DLD1 (cell line): ENCODE results near the gene RAD51B.

Source experiments
- in situ Hi-C: cut with HindIII; loops from 2 replicates; pipeline ENCODE4 v1.10.0; 2017; ENCODE audit warnings: low sequenced_read_pairs

RAD51B gene

GRCh38 chr14:68392393-68393141 is 573.0 kb downstream of the RAD51B start:
- in situ Hi-C loops, result no loop called here

DNA sequence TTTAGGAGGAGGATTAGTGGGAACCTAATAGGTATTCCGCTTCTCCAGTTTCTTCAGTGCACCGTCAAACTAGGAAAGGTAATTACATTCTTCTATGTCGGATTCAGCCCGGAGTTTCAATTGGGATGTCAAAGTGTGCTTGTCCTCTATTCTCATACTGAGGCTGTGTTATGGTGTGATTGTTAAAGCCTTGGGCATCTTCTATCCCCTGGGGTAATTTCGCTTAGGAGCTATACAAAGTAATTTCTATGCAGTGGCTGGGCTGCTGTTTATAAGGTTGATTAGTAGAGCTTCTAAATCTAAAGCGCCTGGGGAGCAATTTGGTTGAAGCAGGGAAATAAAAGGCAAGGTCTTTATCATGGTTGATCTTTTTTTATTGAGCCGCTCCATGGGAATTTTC is 573.7 kb downstream of the RAD51B start:
- in situ Hi-C loops, result no loop called here

GRCh38 chr14:68394118-68394763 is 574.7 kb downstream of the RAD51B start:
- in situ Hi-C loops, result no loop called here

GRCh38 chr14:68394764-68395143 is 575.2 kb downstream of the RAD51B start:
- in situ Hi-C loops, result no loop called here

DNA sequence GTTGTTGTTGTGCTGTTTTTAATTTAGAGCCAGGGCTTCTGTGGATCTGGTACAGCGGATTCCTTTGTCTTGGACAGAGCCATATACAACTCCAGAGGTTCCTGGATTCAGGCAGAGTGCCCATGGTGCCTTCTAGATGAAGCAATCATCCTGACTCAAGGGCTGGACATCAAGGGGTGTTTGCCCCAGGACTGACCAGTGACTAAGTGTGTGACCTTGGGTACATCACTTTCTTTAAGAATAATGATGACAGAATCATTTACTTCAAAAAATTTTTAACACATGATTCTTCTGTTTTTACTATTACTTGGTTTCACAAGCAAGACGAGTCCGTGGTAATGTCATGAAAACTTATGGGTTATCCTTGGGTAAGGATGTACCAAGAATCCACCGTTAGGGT is 576.0 kb downstream of the RAD51B start:
- in situ Hi-C loops, result no loop called here

GRCh38 chr14:68396461-68396860 is 576.9 kb downstream of the RAD51B start:
- in situ Hi-C loops, result no loop called here

- in situ Hi-C loops, result no loop called here
Observed at GRCh38 chr14:68397371-68397811, 577.8 kb downstream of the RAD51B start.

DNA sequence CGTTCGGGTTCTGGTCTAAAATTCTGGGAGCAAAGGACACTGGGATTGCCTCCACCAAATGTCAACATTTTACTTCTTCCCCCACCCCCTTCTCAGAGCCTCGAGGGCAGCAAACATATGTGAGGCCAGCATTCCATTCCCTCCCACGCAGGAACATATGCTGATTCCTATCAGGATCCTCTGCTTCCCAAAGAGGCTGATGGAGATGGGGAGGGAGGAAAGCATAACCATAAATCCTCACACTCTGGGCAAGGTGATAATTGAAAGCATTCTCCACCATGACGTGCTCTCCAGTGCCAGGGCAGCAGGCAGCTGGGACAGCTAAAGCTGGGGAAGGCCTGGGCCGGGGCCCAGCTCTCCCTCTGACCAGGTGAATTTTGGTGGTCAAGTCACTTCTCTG is 578.2 kb downstream of the RAD51B start:
- in situ Hi-C loops, result no loop called here

GRCh38 chr14:68398370-68398769 is 578.8 kb downstream of the RAD51B start:
- in situ Hi-C loops, result no loop called here

DNA sequence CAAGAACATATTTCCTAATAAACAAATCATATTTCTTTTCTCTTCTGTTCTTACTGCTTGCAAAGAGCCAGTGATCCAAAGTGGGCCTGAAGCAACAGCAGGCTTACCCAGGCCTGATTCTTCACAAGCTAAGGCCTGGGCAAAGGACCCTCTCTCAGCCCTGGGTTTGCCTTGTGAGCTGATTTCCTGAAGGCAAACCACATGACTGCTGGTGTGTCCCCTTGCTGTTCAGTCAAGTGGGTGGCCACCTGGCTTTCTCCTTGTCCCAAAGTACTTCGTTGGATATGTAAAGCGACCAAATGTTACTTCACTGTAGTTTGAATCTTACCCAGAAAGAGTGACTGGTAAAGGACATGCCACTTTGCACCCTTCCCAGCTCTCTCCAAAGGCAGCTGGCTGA is 580.4 kb downstream of the RAD51B start:
- in situ Hi-C loops, result no loop called here

- in situ Hi-C loops, result no loop called here
Observed at GRCh38 chr14:68401317-68401716, 581.7 kb downstream of the RAD51B start.

DNA sequence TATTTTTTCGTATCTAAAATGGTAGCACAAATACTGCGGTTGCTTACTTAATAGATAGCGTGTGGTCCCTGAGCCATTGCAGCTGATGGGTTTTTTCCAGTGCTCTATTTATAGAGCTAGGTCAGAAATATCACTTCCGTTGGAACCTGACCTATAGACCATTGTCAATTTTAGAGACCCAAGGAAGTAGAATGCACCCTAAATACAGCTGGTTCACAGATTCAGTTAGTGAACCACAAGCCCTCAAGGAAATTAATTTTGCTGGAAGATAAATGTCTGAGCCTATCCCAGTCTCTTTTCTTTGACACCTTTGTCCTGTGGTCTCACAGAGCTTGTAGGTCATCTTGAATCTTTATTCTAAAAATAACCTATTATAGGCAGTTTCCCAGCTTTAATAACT is 582.3 kb downstream of the RAD51B start:
- in situ Hi-C loops, result no loop called here

DNA sequence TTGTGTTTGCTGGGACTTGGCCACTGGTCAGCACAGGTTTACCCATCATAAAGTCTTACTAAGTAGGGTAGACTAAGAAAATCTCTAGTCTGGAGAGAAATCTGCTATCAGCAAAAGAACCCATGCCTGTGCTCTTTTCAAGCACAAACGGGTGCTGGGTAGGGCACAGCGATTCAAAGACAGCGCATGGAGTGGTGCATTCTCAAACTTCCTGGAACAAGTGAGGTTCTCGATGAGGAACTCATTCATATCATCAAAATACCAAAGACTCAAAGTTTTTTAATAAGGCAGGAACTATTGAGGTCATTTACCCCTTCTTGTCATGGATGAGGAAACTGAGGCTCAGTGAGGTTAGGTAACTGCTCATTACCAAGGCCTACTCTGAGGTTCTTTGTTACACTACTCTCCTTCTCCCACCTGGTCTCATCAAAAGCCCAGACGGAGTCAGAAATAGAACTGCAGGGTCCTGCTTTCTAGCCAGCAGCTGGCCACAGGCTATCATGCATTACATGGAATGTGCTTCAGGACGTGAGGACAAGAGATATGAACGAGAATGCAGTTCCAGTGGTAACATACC is 583.0 kb downstream of the RAD51B start:
- in situ Hi-C loops, result no loop called here

DNA sequence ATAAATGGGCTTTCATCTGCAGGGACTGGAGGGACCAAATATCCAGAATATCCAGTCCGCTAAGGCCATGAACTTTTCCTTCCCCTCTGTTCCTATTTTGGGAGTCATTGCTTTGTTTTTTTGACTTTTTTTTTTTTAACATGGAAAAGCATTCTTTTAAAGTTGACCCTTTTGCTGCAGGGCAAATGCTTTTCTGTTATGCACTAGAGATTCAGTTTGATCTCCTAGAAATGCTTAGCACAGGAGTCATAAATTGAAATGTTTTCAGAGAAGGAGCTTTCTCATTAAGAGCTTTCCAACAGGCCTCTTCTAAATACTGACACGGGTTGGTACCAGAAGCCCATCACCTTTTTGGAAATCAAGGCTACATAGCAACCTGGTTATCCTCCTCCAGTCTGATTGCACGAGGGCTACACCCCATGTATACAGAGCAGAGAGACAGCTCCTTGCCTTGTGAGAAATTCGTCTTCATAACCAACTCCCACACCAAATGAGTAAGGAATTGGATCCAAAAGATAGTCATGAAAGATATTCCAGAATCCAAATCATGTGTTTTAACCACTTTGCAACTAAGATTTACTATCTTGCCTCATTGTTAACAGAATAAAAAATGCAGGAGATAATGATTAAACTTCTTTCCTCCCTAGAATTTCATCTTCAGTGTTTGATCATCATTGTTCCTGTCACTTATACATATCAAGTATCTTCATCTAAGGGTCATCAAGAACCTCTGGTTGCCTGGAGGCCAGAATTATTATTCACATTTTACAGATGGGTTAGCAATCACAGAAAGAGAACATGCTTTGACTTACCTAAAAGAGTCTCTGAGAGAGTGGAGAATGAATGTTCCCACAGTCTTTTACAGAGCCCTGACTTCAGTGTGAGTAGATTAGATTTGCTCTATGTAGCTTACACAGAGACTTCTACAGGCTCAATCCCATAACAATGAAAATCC is 583.9 kb downstream of the RAD51B start:
- in situ Hi-C loops, result no loop called here

DNA sequence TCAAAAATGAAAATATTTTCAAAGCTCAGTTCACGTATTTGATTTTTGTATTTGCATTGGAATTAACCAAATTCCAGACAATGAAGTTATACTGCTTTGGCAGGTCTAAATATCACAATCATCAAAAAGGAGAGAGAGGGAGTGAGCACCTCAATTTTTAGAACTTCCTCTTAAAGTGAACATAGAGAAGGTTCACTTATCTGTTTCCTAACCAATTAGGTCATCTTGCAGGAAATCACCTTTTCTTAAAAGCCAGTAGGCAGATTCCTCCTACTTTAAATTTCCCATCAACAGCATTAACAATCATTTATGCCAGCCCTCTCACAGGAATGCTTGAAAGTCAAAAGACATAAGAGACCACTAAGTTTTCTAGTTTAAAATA is 584.6 kb downstream of the RAD51B start:
- in situ Hi-C loops, result no loop called here

- in situ Hi-C loops, result no loop called here
Observed at GRCh38 chr14:68404652-68405183, 585.1 kb downstream of the RAD51B start.

- in situ Hi-C loops, result no loop called here
Observed at GRCh38 chr14:68405961-68406360, 586.4 kb downstream of the RAD51B start.

DNA sequence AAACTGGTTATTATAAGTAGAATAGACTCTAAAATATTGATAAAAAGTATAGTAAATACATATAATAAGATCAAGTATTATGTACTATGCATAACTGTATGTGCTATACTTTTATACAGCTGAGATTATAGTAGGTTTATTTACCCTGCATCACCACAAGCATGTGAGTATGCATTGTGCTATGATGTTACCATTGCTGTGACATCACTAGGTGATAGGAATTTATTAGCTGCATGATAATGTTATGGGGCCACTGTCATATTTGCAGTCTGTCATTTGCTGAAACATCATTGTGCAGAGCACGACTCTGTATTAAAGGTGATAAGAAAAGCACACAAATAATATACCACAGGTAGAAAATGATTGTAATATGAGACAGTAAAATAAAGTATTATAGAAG is 587.7 kb downstream of the RAD51B start:
- in situ Hi-C loops, result no loop called here

DNA sequence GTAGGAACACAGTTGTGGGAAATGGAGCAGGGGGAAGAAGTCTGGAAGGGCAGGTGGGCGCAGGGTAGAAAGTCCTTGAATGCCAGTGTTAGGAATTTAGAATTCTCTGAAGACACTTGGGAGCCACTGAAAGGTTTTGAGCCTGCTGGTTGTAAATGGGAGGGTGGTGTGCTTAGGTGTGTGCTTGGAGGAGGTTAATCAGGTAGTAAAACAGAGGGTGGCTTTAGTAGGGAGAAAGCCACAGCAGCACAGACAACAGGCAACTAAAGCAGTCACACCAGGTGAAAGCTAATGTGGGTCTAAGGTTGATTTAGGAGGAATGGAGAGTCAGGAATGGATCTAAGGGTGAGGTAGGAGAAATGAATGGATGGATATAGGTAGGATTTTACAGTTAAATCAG is 588.2 kb downstream of the RAD51B start:
- in situ Hi-C loops, result no loop called here

GRCh38 chr14:68408680-68409079 is 589.1 kb downstream of the RAD51B start:
- in situ Hi-C loops, result no loop called here

GRCh38 chr14:68409387-68409786 is 589.8 kb downstream of the RAD51B start:
- in situ Hi-C loops, result no loop called here
